Gastrocnemius medialis (tissue), 4 donors: ENCODE results near the gene SH3TC1.

Experiments used
- CTCF ChIP-seq, 5 experiments: fragments of 450-650 bp in 3 of 5; fragments of 200-600 bp in 2 of 5; sonication (generic) in 2 of 5; IDR thresholded peaks in 4 of 5; conservative IDR thresholded peaks in 1 of 5; 1 replicate in 4 of 5; 2 replicates in 1 of 5; pipeline ENCODE4 v1.5.1; 2016 to 2019; ENCODE audit warnings: antibody characterized with exemption in 5 of 5, mild to moderate bottlenecking in 3 of 5, moderate library complexity in 3 of 5
- POLR2A ChIP-seq, 2 donors: fragments of 450-650 bp; IDR thresholded peaks; one replicate each; pipeline ENCODE4 v1.6.1; 2017; ENCODE audit warnings: antibody characterized with exemption in 2 of 2, mild to moderate bottlenecking in 2 of 2, moderate library complexity in 2 of 2

- TF ChIP-seq CTCF (IDR thresholded peaks at IDR 0.05 in 4 of 5, conservative IDR thresholded peaks at IDR 0.05 in 1 of 5) (no peak), POLR2A (IDR thresholded peaks at IDR 0.05) (no peak)
These were observed 86.3 kb downstream of the SH3TC1 start for GRCh38 chr4:8285143-8285975.
